H9 (cell line): Measurements from ENCODE around the gene PRKD3. TPM values are rescaled to one million over a fixed set of nuclear protein-coding genes. Genes with fewer than 3 reads are reported as not detected.

ENCODE experiments used
- DNase-seq: peaks from one replicate; pipeline ENCODE4 v3.0.0-alpha.2; 2017
- H2AFZ ChIP-seq: one replicate; pipeline ENCODE4 v1.6.1; 2013; ENCODE audit warnings: mild to moderate bottlenecking, low read length, control low read depth, moderate library complexity
- H2AK5ac ChIP-seq: 2 replicates; pipeline ENCODE4 v1.6.1; 2013; ENCODE audit warnings: low read length, control low read depth, mixed read lengths; ENCODE audit not compliant: insufficient read length
- H2BK120ac ChIP-seq: one replicate; pipeline ENCODE4 v1.6.1; 2013; ENCODE audit warnings: low read depth, mild to moderate bottlenecking, low read length, control low read depth, inconsistent platforms; ENCODE audit not compliant: poor library complexity, severe bottlenecking
- H2BK12ac ChIP-seq: 2 replicates; pipeline ENCODE4 v1.6.1; 2013; ENCODE audit warnings: low read length, control low read depth, mixed read lengths, low read depth; ENCODE audit not compliant: insufficient read length
- H2BK15ac ChIP-seq: 2 replicates; pipeline ENCODE4 v1.6.1; 2013; ENCODE audit warnings: low read depth, low read length, control low read depth
- H2BK20ac ChIP-seq: one replicate; pipeline ENCODE4 v1.6.1; 2013; ENCODE audit warnings: low read depth, mild to moderate bottlenecking, low read length, control low read depth, inconsistent platforms; ENCODE audit not compliant: poor library complexity, severe bottlenecking
- H2BK5ac ChIP-seq: 2 replicates; pipeline ENCODE4 v1.6.1; 2013; ENCODE audit warnings: low read length, control low read depth, mixed read lengths; ENCODE audit not compliant: insufficient read length
- H3K14ac ChIP-seq: 2 replicates; pipeline ENCODE4 v1.6.1; 2013; ENCODE audit warnings: low read length, control low read depth; ENCODE audit not compliant: insufficient read depth
- H3K18ac ChIP-seq: 2 replicates; pipeline ENCODE4 v1.6.1; 2013; ENCODE audit warnings: low read depth, mild to moderate bottlenecking, mixed read lengths, low read length, control low read depth; ENCODE audit not compliant: insufficient read length
- H3K23ac ChIP-seq: 2 replicates; pipeline ENCODE4 v1.6.1; 2013; ENCODE audit warnings: low read length, control low read depth, mixed read lengths, low read depth; ENCODE audit not compliant: insufficient read length
- H3K23me2 ChIP-seq: 2 replicates; pipeline ENCODE4 v1.6.1; 2013; ENCODE audit warnings: low read depth, mild to moderate bottlenecking, mixed read lengths, low read length, control low read depth; ENCODE audit not compliant: insufficient read length, poor library complexity, severe bottlenecking
- H3K27ac ChIP-seq: 2 replicates; pipeline ENCODE4 v1.5.1; 2013; ENCODE audit warnings: low read length, control low read depth, mixed read lengths, low read depth; ENCODE audit not compliant: insufficient read length
- H3K27me3 ChIP-seq: 2 replicates; pipeline ENCODE4 v1.6.1; 2013; ENCODE audit warnings: low read length, control low read depth, inconsistent platforms; ENCODE audit not compliant: insufficient read depth
- H3K4ac ChIP-seq: 2 replicates; pipeline ENCODE4 v1.6.1; 2013; ENCODE audit warnings: low read depth, mild to moderate bottlenecking, control low read depth, inconsistent platforms, low read length, moderate library complexity
- H3K4me1 ChIP-seq: 2 replicates; pipeline ENCODE4 v1.6.1; 2013; ENCODE audit warnings: low read length, control low read depth, inconsistent platforms; ENCODE audit not compliant: insufficient read depth
- H3K4me2 ChIP-seq: 2 replicates; pipeline ENCODE4 v1.6.1; 2013; ENCODE audit warnings: low read length, control low read depth, mixed read lengths; ENCODE audit not compliant: insufficient read length, insufficient read depth
- H3K56ac ChIP-seq: 2 replicates; pipeline ENCODE4 v1.6.1; 2013; ENCODE audit warnings: low read depth, mild to moderate bottlenecking, mixed read lengths, low read length, control low read depth; ENCODE audit not compliant: insufficient read length
- H3K79me1 ChIP-seq: 2 replicates; pipeline ENCODE4 v1.6.1; 2013; ENCODE audit warnings: low read depth, mild to moderate bottlenecking, moderate library complexity, low read length, control low read depth, inconsistent platforms; ENCODE audit not compliant: insufficient read depth, poor library complexity, severe bottlenecking
- H3K79me2 ChIP-seq: 2 replicates; pipeline ENCODE4 v1.6.1; 2013; ENCODE audit warnings: low read length, control low read depth, inconsistent platforms; ENCODE audit not compliant: insufficient read depth
- H3K9ac ChIP-seq: 2 replicates; pipeline ENCODE4 v1.6.1; 2013; ENCODE audit warnings: low read length, control low read depth, mixed read lengths; ENCODE audit not compliant: insufficient read length; ENCODE audit errors: extremely low read depth
- H3K9me3 ChIP-seq: one replicate; pipeline ENCODE4 v1.6.1; 2013; ENCODE audit warnings: low read depth, low read length, inconsistent platforms; ENCODE audit not compliant: control insufficient read depth
- H3T11ph ChIP-seq: one replicate; pipeline ENCODE4 v1.6.1; 2013; ENCODE audit warnings: mild to moderate bottlenecking, low read length, control low read depth, inconsistent platforms
- H4K20me1 ChIP-seq: one replicate; pipeline ENCODE4 v1.6.1; 2013; ENCODE audit not compliant: control insufficient read depth, insufficient read length, insufficient read depth
- H4K5ac ChIP-seq: 2 replicates; pipeline ENCODE4 v1.6.1; 2013; ENCODE audit warnings: low read depth, mild to moderate bottlenecking, mixed read lengths, low read length, control low read depth; ENCODE audit not compliant: insufficient read length
- H4K8ac ChIP-seq: replicated peaks from 2 replicates; pipeline ENCODE4 v1.6.1; 2013; ENCODE audit warnings: low read length, control low read depth, mixed read lengths, low read depth; ENCODE audit not compliant: insufficient read length
- H4K91ac ChIP-seq: 2 replicates; pipeline ENCODE4 v1.6.1; 2013; ENCODE audit warnings: low read depth, mild to moderate bottlenecking, moderate library complexity, mixed read lengths, low read length, control low read depth; ENCODE audit not compliant: insufficient read length
- H3K27ac Mint-ChIP-seq, 3 experiments: 2 replicates in 2 of 3; 3 replicates in 1 of 3; pipeline ENCODE4 v1.8.0; 2020 to 2021; ENCODE audit warnings: mixed read lengths in 3 of 3, mild to moderate bottlenecking in 1 of 3, moderate library complexity in 1 of 3
- H3K27me3 Mint-ChIP-seq: 2 replicates; pipeline ENCODE4 v1.8.0; 2021; ENCODE audit warnings: low read depth, mild to moderate bottlenecking, moderate library complexity, mixed read lengths
- H3K36me3 Mint-ChIP-seq, 3 experiments: 2 replicates in 2 of 3; 3 replicates in 1 of 3; pipeline ENCODE4 v1.8.0; 2020 to 2021; ENCODE audit warnings: low read depth in 3 of 3, mixed read lengths in 3 of 3; ENCODE audit not compliant: insufficient read depth in 1 of 3
- H3K4me1 Mint-ChIP-seq, 2 experiments: 2 replicates each; pipeline ENCODE4 v1.8.0; 2020; ENCODE audit warnings: mixed read lengths in 2 of 2
- H3K4me3 Mint-ChIP-seq, 2 experiments: 2 replicates in 1 of 2; 3 replicates in 1 of 2; pipeline ENCODE4 v1.8.0; 2020 to 2021; ENCODE audit warnings: mild to moderate bottlenecking in 2 of 2, mixed read lengths in 2 of 2, moderate library complexity in 1 of 2
- H3K9me3 Mint-ChIP-seq, 2 experiments: 2 replicates in 1 of 2; 3 replicates in 1 of 2; pipeline ENCODE4 v1.8.0; 2020; ENCODE audit warnings: mild to moderate bottlenecking in 2 of 2, mixed read lengths in 2 of 2, moderate library complexity in 1 of 2
- CTCF ChIP-seq: fragments of 200-600 bp; sonication (generic); conservative IDR thresholded peaks from 3 replicates; pipeline ENCODE4 v1.8.0; 2021; ENCODE audit warnings: antibody characterized with exemption, mild to moderate bottlenecking
- WGBS: extraction: QIAGEN DNeasy Blood & Tissue Kit; methylation state at CpG from one replicate; pipeline ENCODE4 v1.1.7; 2013; ENCODE audit warnings: missing lambda C conversion rate, low lambda C conversion rate, mixed read lengths; ENCODE audit not compliant: insufficient read length; ENCODE audit errors: extremely low coverage; 5-methylcytosine and 5-hydroxymethylcytosine counted together
- total RNA-seq: library from RNA; stranded (reverse); gene quantifications from 2 replicates; pipeline ENCODE4 v1.2.1, GENCODE V29; 2021

Gene PRKD3
- total RNA-seq, 1 experiment from 2014 or later: 63.3 TPM

- Histone ChIP-seq H4K5ac (no peak overlapping the region), H3K18ac (no peak overlapping the region), H3K9me3 (no peaks in the 10 kb centered on the region), H3K14ac (no peak overlapping the region), H2BK12ac (no peak overlapping the region), H2AFZ (no peak overlapping the region), H4K91ac (no peak overlapping the region), H3K4me1 (0 out of 2 replicates have a peak, but pooled peaks cover 4% of the 10 kb centered on the region), H4K20me1 (no peaks in the 10 kb centered on the region), H3K23ac (no peak overlapping the region), H2BK15ac (no peak overlapping the region), H2BK5ac (no peak overlapping the region), H3T11ph (no peak overlapping the region), H3K56ac (no peak overlapping the region), H2AK5ac (no peak overlapping the region), H3K27me3 (no peaks in the 10 kb centered on the region), H4K8ac (no peak overlapping the region), H3K9ac (peak overlapping the region; percentile 85), H3K4me2 (peak overlapping the region; percentile 87), H2BK20ac (no peak overlapping the region), H3K79me2 (peaks cover 5% of the 10 kb centered on the region; the same call in 1 of the 2 replicates), H3K4ac (no peak overlapping the region), H2BK120ac (no peak overlapping the region), H3K79me1 (peaks cover 2% of the 10 kb centered on the region), H3K23me2 (peaks cover 6% of the 10 kb centered on the region), H3K27ac (no peak overlapping the region)
- Mint-ChIP-seq H3K9me3 (no peaks in the 10 kb centered on the region), H3K4me1 (peaks cover 26 to 29% of the 10 kb centered on the region in 2 experiments), H3K4me3 (peak overlapping the region; percentile 89 to 99), H3K36me3 (peaks cover 7 to 10% (median 8%) of the 10 kb centered on the region in 3 experiments; a peak in 3 of 7 replicates), H3K27me3 (peaks cover 21% of the 10 kb centered on the region), H3K27ac (peak overlapping the region in 1 of 3 experiments; percentile 97; a peak in 1 of 7 replicates)
- WGBS: no CpG with 5 or more reads among the region's 13 CpGs
- DNase-seq: no peak
- no peak for TF ChIP-seq CTCF
Observed at GRCh38 chr2:37323176-37323780, 1.4 kb downstream of the PRKD3 start.
